K562 (cell line): Measurements from ENCODE around the gene ABHD3. TPM values are rescaled to one million over a fixed set of nuclear protein-coding genes. Genes with fewer than 3 reads are reported as not detected.
A peak's percentile ranks its signal among the peaks of the same experiment; 100 is the strongest.

Experiments
- ELF1 ChIP-seq: fragments of 200-800 bp; sonication (Bioruptor generic); IDR thresholded peaks from 2 replicates; pipeline ENCODE4 v1.6.1; 2016; ENCODE audit warnings: missing genetic modification characterization, missing compliant biosample characterization
- ESRRB ChIP-seq: fragments of 250-450 bp; sonication (Bioruptor Pico); IDR thresholded peaks from 2 replicates; pipeline ENCODE4 v1.5.0; 2020; ENCODE audit warnings: mild to moderate bottlenecking, moderate library complexity, borderline replicate concordance
- GABPB2 ChIP-seq: fragments of 250-450 bp; sonication (Bioruptor Pico); conservative IDR thresholded peaks from 2 replicates; pipeline ENCODE4 v1.5.1; 2021; ENCODE audit warnings: mild to moderate bottlenecking
- JUN ChIP-seq, 2 experiments: sonication (generic) in 1 of 2; formaldehyde crosslinking in 1 of 2; IDR thresholded peaks; 2 replicates each; pipeline versions ENCODE4 v1.6.1 to v1.8.0; 2012 to 2022; ENCODE audit warnings: borderline replicate concordance in 2 of 2, mild to moderate bottlenecking in 2 of 2, improper control_type of control experiment in 1 of 2, low read depth in 1 of 2, low read length in 1 of 2, missing genetic modification reagents in 1 of 2
- MCM5 ChIP-seq: fragments of 450-650 bp; IDR thresholded peaks from 2 replicates; pipeline ENCODE4 v1.6.1; 2016; ENCODE audit warnings: low read depth
- NR2F6 ChIP-seq: fragments of 450-650 bp; formaldehyde crosslinking; IDR thresholded peaks from 2 replicates; pipeline ENCODE4 v1.4.0; 2020; ENCODE audit warnings: mild to moderate bottlenecking
- PHB2 ChIP-seq: fragments of 450-650 bp; IDR thresholded peaks from 2 replicates; pipeline ENCODE4 v1.6.1; 2017; ENCODE audit warnings: low read depth
- PRPF4 ChIP-seq: fragments of 200-400 bp; formaldehyde crosslinking; IDR thresholded peaks from one replicate; pipeline ENCODE4 v1.6.1; 2017; ENCODE audit warnings: low read length, low read depth, mild to moderate bottlenecking; ENCODE audit not compliant: insufficient read depth, poor library complexity, severe bottlenecking
- SAFB ChIP-seq: fragments of 200-400 bp; formaldehyde crosslinking; IDR thresholded peaks from 2 replicates; pipeline ENCODE4 v1.6.1; 2017; ENCODE audit warnings: low read depth, low read length, borderline replicate concordance
- SMARCC2 ChIP-seq: fragments of 450-650 bp; IDR thresholded peaks from 2 replicates; pipeline ENCODE4 v1.6.1; 2017; ENCODE audit warnings: antibody characterized with exemption, moderate library complexity, mild to moderate bottlenecking, low read depth
- ZFP1 ChIP-seq: fragments of 450-650 bp; formaldehyde crosslinking; IDR thresholded peaks from 2 replicates; pipeline ENCODE4 v1.4.0; 2020; ENCODE audit warnings: mild to moderate bottlenecking, mixed read lengths
- ZNF197 ChIP-seq: fragments of 200-800 bp; sonication (Bioruptor generic); IDR thresholded peaks from 2 replicates; pipeline ENCODE4 v1.6.1; 2016; ENCODE audit warnings: low read depth, missing genetic modification characterization, missing compliant biosample characterization
- polyA plus RNA-seq, 8 experiments: library from polyadenylated mRNA; depleted of rRNA in 4 of 8; stranded (reverse) in 5 of 8; unstranded in 3 of 8; fragments of >200 nt; fragmentation: Nextera tagmentation in 2 of 8; fragmentation: Illumina TruSeq in 1 of 8; extraction: Ambion mirVana in 2 of 8; extraction: Trizol in 1 of 8; gene quantifications; 2 replicates each; pipeline versions ENCODE4 v1.2.1 to v1.2.3, GENCODE V29; 2011 to 2014; ENCODE audit warnings: inconsistent platforms in 1 of 8, missing spikeins in 1 of 8
- total RNA-seq, 7 experiments: library from RNA; depleted of rRNA in 6 of 7; stranded (reverse); fragments of >200 nt in 6 of 7; fragmentation: Illumina TruSeq in 2 of 7; extraction: Trizol in 2 of 7; gene quantifications; 2 replicates each; pipeline versions ENCODE4 v1.2.1 to v1.2.3, GENCODE V29; 2011 to 2021; ENCODE audit warnings: low replicate concordance in 1 of 7
- TF ChIP-seq, protein P1 (sequence below): fragments of 450-650 bp; formaldehyde crosslinking; IDR thresholded peaks from 2 replicates; pipeline ENCODE4 v1.4.0; 2020; ENCODE audit warnings: mild to moderate bottlenecking, moderate library complexity
- TF ChIP-seq, protein P2 (sequence below): fragments of 450-650 bp; conservative IDR thresholded peaks from 2 replicates; pipeline ENCODE4 v1.6.1; 2016; ENCODE audit warnings: missing genetic modification characterization, low read depth, mild to moderate bottlenecking, control low read depth, missing compliant biosample characterization
- TF ChIP-seq, protein P3 (sequence below): fragments of 200-800 bp; sonication (Bioruptor generic); IDR thresholded peaks from 2 replicates; pipeline ENCODE4 v1.6.1; 2016; ENCODE audit warnings: missing genetic modification characterization, missing compliant biosample characterization
- TF ChIP-seq, protein P4 (sequence below): IDR thresholded peaks from 2 replicates; pipeline ENCODE4 v1.6.1; 2011; ENCODE audit warnings: borderline replicate concordance, low read depth, mild to moderate bottlenecking, moderate library complexity, low read length; ENCODE audit not compliant: insufficient read depth, poor library complexity, severe bottlenecking

The ABHD3 gene
- total and polyA plus RNA-seq, 9 of the 15 experiments (the other 6 are each of a cell fraction or from before 2014, with no cell fraction given) = 6.3 to 38.8 (median 19.4) TPM

DNA sequence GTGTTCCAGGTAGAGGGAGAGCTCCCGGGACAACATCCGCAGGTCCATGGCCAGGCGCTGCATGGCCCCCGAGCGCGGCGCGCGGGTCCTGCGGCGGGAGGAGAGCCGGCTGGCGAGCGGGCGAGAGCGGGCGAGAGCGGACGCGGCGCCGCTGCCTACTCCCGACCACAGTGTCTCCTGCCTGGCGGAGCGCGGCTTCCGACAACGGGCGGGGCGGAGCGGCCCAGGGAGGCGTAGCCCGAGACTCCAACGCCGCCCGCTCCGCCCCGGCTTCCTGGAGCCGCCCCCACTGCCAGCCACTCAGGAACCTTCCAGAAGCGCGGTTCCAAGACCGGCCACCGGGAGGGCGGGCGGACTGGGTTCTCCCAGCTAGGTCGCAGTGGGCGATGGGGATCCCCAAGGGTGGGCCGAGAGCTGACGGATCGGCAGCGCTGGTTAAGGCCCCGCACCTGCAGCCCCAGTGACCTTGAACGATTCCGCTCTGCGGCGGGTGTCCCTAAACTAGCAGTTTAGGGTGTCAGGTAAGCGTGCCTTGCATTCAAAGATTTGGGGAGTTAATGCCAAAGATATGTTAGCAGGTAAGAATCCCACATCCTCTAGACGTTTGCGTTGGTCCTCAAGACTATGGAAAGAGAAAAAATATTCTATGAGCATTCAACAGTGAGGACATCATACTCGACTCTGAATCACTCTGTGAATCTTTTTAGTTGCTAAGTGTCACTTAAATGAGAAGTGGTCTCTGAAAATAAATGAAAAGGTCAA, at the start of gene ABHD3 (continued):
- TF ChIP-seq MCM5 = no peak
- TF ChIP-seq SAFB = no peak
- no peak for TF ChIP-seq NR2F6
- TF ChIP-seq, protein P1, sequence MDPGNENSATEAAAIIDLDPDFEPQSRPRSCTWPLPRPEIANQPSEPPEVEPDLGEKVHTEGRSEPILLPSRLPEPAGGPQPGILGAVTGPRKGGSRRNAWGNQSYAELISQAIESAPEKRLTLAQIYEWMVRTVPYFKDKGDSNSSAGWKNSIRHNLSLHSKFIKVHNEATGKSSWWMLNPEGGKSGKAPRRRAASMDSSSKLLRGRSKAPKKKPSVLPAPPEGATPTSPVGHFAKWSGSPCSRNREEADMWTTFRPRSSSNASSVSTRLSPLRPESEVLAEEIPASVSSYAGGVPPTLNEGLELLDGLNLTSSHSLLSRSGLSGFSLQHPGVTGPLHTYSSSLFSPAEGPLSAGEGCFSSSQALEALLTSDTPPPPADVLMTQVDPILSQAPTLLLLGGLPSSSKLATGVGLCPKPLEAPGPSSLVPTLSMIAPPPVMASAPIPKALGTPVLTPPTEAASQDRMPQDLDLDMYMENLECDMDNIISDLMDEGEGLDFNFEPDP = no peak
- TF ChIP-seq, protein P2, sequence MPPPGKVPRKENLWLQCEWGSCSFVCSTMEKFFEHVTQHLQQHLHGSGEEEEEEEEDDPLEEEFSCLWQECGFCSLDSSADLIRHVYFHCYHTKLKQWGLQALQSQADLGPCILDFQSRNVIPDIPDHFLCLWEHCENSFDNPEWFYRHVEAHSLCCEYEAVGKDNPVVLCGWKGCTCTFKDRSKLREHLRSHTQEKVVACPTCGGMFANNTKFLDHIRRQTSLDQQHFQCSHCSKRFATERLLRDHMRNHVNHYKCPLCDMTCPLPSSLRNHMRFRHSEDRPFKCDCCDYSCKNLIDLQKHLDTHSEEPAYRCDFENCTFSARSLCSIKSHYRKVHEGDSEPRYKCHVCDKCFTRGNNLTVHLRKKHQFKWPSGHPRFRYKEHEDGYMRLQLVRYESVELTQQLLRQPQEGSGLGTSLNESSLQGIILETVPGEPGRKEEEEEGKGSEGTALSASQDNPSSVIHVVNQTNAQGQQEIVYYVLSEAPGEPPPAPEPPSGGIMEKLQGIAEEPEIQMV (tag) = no peak
- no peak for TF ChIP-seq PHB2
- no peak for TF ChIP-seq GABPB2 (CRISPR knock-in tag)
- TF ChIP-seq ZFP1 (CRISPR knock-in tag) = no peak
- TF ChIP-seq, protein P3, sequence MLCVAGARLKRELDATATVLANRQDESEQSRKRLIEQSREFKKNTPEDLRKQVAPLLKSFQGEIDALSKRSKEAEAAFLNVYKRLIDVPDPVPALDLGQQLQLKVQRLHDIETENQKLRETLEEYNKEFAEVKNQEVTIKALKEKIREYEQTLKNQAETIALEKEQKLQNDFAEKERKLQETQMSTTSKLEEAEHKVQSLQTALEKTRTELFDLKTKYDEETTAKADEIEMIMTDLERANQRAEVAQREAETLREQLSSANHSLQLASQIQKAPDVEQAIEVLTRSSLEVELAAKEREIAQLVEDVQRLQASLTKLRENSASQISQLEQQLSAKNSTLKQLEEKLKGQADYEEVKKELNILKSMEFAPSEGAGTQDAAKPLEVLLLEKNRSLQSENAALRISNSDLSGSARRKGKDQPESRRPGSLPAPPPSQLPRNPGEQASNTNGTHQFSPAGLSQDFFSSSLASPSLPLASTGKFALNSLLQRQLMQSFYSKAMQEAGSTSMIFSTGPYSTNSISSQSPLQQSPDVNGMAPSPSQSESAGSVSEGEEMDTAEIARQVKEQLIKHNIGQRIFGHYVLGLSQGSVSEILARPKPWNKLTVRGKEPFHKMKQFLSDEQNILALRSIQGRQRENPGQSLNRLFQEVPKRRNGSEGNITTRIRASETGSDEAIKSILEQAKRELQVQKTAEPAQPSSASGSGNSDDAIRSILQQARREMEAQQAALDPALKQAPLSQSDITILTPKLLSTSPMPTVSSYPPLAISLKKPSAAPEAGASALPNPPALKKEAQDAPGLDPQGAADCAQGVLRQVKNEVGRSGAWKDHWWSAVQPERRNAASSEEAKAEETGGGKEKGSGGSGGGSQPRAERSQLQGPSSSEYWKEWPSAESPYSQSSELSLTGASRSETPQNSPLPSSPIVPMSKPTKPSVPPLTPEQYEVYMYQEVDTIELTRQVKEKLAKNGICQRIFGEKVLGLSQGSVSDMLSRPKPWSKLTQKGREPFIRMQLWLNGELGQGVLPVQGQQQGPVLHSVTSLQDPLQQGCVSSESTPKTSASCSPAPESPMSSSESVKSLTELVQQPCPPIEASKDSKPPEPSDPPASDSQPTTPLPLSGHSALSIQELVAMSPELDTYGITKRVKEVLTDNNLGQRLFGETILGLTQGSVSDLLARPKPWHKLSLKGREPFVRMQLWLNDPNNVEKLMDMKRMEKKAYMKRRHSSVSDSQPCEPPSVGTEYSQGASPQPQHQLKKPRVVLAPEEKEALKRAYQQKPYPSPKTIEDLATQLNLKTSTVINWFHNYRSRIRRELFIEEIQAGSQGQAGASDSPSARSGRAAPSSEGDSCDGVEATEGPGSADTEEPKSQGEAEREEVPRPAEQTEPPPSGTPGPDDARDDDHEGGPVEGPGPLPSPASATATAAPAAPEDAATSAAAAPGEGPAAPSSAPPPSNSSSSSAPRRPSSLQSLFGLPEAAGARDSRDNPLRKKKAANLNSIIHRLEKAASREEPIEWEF = no peak
- TF ChIP-seq SMARCC2 = no peak
- no peak for TF ChIP-seq PRPF4
- TF ChIP-seq ESRRB (CRISPR knock-in tag) = no peak
- TF ChIP-seq ELF1 (tag) = 0 out of 2 replicates have a peak, but pooled peaks have one; percentile 32
- no peak for TF ChIP-seq JUN (IDR thresholded peaks at IDR 0.05; ENCODE audit: borderline replicate concordance, low read depth, low read length)
- TF ChIP-seq JUN (CRISPR knock-in tag; IDR thresholded peaks at IDR 0.05; ENCODE audit: borderline replicate concordance) = no peak
- no peak for TF ChIP-seq ZNF197
- TF ChIP-seq, protein P4, sequence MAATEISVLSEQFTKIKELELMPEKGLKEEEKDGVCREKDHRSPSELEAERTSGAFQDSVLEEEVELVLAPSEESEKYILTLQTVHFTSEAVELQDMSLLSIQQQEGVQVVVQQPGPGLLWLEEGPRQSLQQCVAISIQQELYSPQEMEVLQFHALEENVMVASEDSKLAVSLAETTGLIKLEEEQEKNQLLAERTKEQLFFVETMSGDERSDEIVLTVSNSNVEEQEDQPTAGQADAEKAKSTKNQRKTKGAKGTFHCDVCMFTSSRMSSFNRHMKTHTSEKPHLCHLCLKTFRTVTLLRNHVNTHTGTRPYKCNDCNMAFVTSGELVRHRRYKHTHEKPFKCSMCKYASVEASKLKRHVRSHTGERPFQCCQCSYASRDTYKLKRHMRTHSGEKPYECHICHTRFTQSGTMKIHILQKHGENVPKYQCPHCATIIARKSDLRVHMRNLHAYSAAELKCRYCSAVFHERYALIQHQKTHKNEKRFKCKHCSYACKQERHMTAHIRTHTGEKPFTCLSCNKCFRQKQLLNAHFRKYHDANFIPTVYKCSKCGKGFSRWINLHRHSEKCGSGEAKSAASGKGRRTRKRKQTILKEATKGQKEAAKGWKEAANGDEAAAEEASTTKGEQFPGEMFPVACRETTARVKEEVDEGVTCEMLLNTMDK = peak; percentile 8
